ENCODE data around the gene DPY19L3. TPM values are rescaled to one million over a fixed set of nuclear protein-coding genes. Genes with fewer than 3 reads are reported as not detected.

DPY19L3 gene
- total and polyA plus RNA-seq, 2 donors (not counting 1 experiment from before 2014, with no cell fraction given), result 14.0 to 40.0 TPM

GRCh38 chr19:32404213-32404932, 1.2 kb upstream of the DPY19L3 start:
- peaks cover 2 to 5% of the 10 kb centered on the region in 2 experiments for H3K36me3 ChIP-seq (replicated peaks in 1 of 2; ENCODE audit: control extremely low read depth in 1 of 2, control insufficient read depth in 1 of 2, extremely low read depth in 1 of 2, insufficient read depth in 2 of 2, low read length in 1 of 2)
- peak overlapping the region; percentile 94 for H3K27ac Mint-ChIP-seq
- H3K27me3 ChIP-seq (replicated peaks in 1 of 4; ENCODE audit: control extremely low read depth in 1 of 4, control insufficient read depth in 3 of 4, insufficient read depth in 4 of 4, low read length in 3 of 4), result no peaks in the 10 kb centered on the region
- H4K20me1 ChIP-seq (ENCODE audit: control insufficient read depth, insufficient read depth, low read length, poor library complexity, severe bottlenecking), result no peaks in the 10 kb centered on the region
- TF ChIP-seq CTCF (IDR thresholded peaks at IDR 0.05) (no peak), EZH2 (IDR thresholded peaks at IDR 0.05; ENCODE audit: borderline replicate concordance, insufficient read depth, low read depth, low read length, poor library complexity, severe bottlenecking) (no peak)
- WGBS (ENCODE audit: insufficient coverage), result 92% methylated on average over 13 of the region's 20 CpGs
- POLR2A ChIA-PET, result interaction anchor here (0.6 to 1.5 kb wide), 2 partner anchors 177 to 271 kb away, joined by 4 to 6 read pairs; partner anchors contain the start of genes ANKRD27, PDCD5 and RGS9BP
- H3K4me3 Mint-ChIP-seq, result peak overlapping the region; percentile 92
- H3K9ac ChIP-seq (ENCODE audit: low read length), result peak overlapping the region; percentile 90
- no peaks in the 10 kb centered on the region for H3K27me3 Mint-ChIP-seq
- CTCF ChIA-PET, result interaction anchor here (1.4 to 1.6 kb wide), 2 partner anchors 14 to 65 kb away, joined by 3 read pairs; no protein-coding TSS in a partner anchor
- peak overlapping the region; percentile 93 for H3K4me2 ChIP-seq (replicated peaks; ENCODE audit: low read depth, low read length, poor library complexity, severe bottlenecking)
- DNase-seq (no peak), ATAC-seq (ENCODE audit: low read depth) (no peak)
- H3K79me2 ChIP-seq (ENCODE audit: control insufficient read depth, insufficient read depth, low read length), result no peaks in the 10 kb centered on the region
- H3K4me3 ChIP-seq (ENCODE audit: control extremely low read depth in 1 of 5, extremely low read depth in 1 of 5, insufficient read depth in 1 of 5, low read depth in 2 of 5, low read length in 4 of 5), result peak overlapping the region; percentile 66 to 89 (median 80)
- intact Hi-C loops (cut with micrococcal nuclease), result loop anchor here (2.0 kb wide), 1 partner anchor 270 kb away; the partner anchor contains the start of genes ANKRD27 and RGS9BP
- peak overlapping the region; percentile 89 for H2AFZ ChIP-seq (ENCODE audit: insufficient read depth, low read depth, low read length, poor library complexity, severe bottlenecking)
- H3K9me3 Mint-ChIP-seq (ENCODE audit: insufficient read depth), result no peaks in the 10 kb centered on the region
- peak overlapping the region; percentile 74 to 93 for H3K27ac ChIP-seq (ENCODE audit: low read length in 2 of 2)
- H3K4me1 Mint-ChIP-seq, result peaks cover 15% of the 10 kb centered on the region
- no peaks in the 10 kb centered on the region for H3K9me3 ChIP-seq (ENCODE audit: control extremely low read depth in 1 of 3, control insufficient read depth in 2 of 3, insufficient read depth in 1 of 3, low read length in 2 of 3)
- H3K4me1 ChIP-seq (ENCODE audit: control insufficient read depth in 2 of 2, insufficient read depth in 2 of 2, low read length in 2 of 2), result peaks cover 11 to 19% of the 10 kb centered on the region in 2 donors

Measured in B cell (primary cell).